Hepatocyte (in vitro differentiated cells): ENCODE results near the gene GID8.

ENCODE experiments used
- EZH2 ChIP-seq: fragments of 200-600 bp; sonication (generic); IDR thresholded peaks from 2 replicates; pipeline ENCODE4 v1.6.1; 2016; ENCODE audit warnings: antibody characterized with exemption, mild to moderate bottlenecking, borderline replicate concordance
- TF ChIP-seq, protein P1 (sequence below): fragments of 200-600 bp; sonication (generic); IDR thresholded peaks from 2 replicates; pipeline ENCODE4 v1.5.1; 2016; ENCODE audit warnings: antibody characterized with exemption, mild to moderate bottlenecking; ENCODE audit not compliant: poor library complexity

DNA sequence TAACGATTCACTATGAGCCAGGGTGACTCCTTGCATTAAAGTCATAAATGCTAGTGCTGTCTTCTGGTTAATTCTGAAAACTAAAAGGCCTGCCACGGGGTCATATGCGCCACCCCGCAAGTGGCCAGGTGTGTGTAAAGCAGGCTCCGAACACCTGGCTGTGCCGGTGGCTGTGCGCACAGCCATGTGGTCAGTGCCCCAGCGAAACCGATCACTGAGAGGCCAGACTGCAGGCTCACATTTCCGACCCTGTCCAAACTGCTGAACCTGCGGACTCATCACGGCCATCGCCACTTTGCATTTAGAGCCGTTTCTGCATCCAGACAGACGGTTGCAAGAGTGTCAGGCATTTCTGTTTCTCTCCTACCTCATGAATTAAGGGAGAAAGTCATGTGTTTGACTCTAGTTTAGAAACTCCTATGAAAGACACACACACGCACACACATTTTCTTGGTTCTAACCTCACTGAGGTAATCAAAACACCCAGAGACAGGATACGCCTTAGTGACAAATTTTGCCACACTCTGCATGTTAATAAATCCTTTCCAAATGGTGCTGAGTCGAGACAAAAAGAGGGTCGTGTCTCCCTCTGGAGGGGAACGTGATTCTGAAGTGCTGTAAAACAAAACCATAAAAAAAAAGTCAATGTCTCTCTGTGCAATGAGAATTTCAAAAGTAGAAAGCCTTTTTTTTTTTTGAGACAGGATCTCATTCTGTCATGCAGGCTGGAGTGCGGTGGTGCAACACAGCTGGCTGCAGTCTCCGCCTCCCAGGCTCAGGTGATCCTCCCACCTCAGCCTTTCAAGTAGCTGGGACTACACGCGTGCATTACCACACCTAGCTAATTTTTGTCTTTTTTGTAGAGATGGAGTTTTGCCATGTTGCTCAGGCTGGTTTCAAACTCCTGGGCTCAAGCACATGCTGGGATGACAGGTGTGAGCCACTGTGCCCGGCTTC is 45.3 kb upstream of the GID8 start:
- TF ChIP-seq, protein P1, sequence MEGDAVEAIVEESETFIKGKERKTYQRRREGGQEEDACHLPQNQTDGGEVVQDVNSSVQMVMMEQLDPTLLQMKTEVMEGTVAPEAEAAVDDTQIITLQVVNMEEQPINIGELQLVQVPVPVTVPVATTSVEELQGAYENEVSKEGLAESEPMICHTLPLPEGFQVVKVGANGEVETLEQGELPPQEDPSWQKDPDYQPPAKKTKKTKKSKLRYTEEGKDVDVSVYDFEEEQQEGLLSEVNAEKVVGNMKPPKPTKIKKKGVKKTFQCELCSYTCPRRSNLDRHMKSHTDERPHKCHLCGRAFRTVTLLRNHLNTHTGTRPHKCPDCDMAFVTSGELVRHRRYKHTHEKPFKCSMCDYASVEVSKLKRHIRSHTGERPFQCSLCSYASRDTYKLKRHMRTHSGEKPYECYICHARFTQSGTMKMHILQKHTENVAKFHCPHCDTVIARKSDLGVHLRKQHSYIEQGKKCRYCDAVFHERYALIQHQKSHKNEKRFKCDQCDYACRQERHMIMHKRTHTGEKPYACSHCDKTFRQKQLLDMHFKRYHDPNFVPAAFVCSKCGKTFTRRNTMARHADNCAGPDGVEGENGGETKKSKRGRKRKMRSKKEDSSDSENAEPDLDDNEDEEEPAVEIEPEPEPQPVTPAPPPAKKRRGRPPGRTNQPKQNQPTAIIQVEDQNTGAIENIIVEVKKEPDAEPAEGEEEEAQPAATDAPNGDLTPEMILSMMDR = no peak
- TF ChIP-seq EZH2 = no peak
